OCI-LY1 (cell line): ENCODE measurements around the gene PTPN12.

Source experiments
- CTCF ChIP-seq: fragments of 200-600 bp; sonication (generic), shearing (Covaris generic); IDR thresholded peaks from 2 replicates; pipeline ENCODE4 v1.5.1; 2017; ENCODE audit warnings: mild to moderate bottlenecking, antibody characterized with exemption, low read length, moderate library complexity, mixed read lengths
- EZH2 ChIP-seq: fragments of 200-600 bp; sonication (generic), shearing (Covaris generic); IDR thresholded peaks from 2 replicates; pipeline ENCODE4 v1.8.0; 2017; ENCODE audit warnings: borderline replicate concordance, mixed run types, mild to moderate bottlenecking, antibody characterized with exemption, low read length, moderate library complexity, mixed read lengths

- TF ChIP-seq CTCF (no peak), EZH2 (no peak)
Measured at GRCh38 chr7:77553123-77553522, 16.0 kb downstream of the PTPN12 start.
